NCI-H510A treated with DMSO at 0.1 percent for 48 hours (cell line): ENCODE results near the gene CORO1C.
A peak's percentile ranks its signal among the peaks of the same experiment; 100 is the strongest.
"Not testable (repeated sequence)": the region's sequence is repeated elsewhere in the genome, so short reads cannot be mapped to it uniquely, and the experiment has no call there.

ENCODE experiments used
- DNase-seq: peaks from one replicate; lab custom pipeline; 2025; lab: John Stamatoyannopoulos, UW

The CORO1C gene

GRCh38 chr12:108672054-108672453, 59.3 kb downstream of the CORO1C start:
- no peak for DNase-seq

GRCh38 chr12:108671110-108671509, 60.2 kb downstream of the CORO1C start:
- no peak for DNase-seq

- no peak for DNase-seq
Measured at GRCh38 chr12:108670066-108670631, 61.2 kb downstream of the CORO1C start.

GRCh38 chr12:108668542-108668941, 62.8 kb downstream of the CORO1C start:
- no peak for DNase-seq

GRCh38 chr12:108668063-108668462, 63.3 kb downstream of the CORO1C start:
- no peak for DNase-seq

GRCh38 chr12:108667349-108667748, 64.0 kb downstream of the CORO1C start:
- DNase-seq = no peak

GRCh38 chr12:108666401-108666881, 64.9 kb downstream of the CORO1C start:
- no peak for DNase-seq

- no peak for DNase-seq
Measured at GRCh38 chr12:108665608-108666202, 65.6 kb downstream of the CORO1C start.

GRCh38 chr12:108664338-108665258, 66.7 kb downstream of the CORO1C start:
- peak; percentile 71 for DNase-seq

- no peak for DNase-seq
Measured at GRCh38 chr12:108663324-108664015, 67.8 kb downstream of the CORO1C start.

GRCh38 chr12:108658115-108658514, 73.2 kb downstream of the CORO1C start:
- DNase-seq = not testable (repeated sequence)

- no peak for DNase-seq
Measured at GRCh38 chr12:108657130-108657745, 74.1 kb downstream of the CORO1C start.

- DNase-seq = not testable (repeated sequence)
Measured at GRCh38 chr12:108656247-108656646, 75.1 kb downstream of the CORO1C start.

GRCh38 chr12:108655812-108656175, 75.5 kb downstream of the CORO1C start:
- DNase-seq = not testable (repeated sequence)

GRCh38 chr12:108654622-108655021, 76.7 kb downstream of the CORO1C start:
- DNase-seq = not testable (repeated sequence)

- no peak for DNase-seq
Measured at GRCh38 chr12:108653922-108654321, 77.4 kb downstream of the CORO1C start.

GRCh38 chr12:108653082-108653516, 78.2 kb downstream of the CORO1C start:
- DNase-seq = peak; percentile 84

- DNase-seq = no peak
Measured at GRCh38 chr12:108650083-108650482, 81.2 kb downstream of the CORO1C start.

GRCh38 chr12:108649669-108650068, 81.6 kb downstream of the CORO1C start:
- no peak for DNase-seq

- DNase-seq = no peak
Measured at GRCh38 chr12:108649126-108649525, 82.2 kb downstream of the CORO1C start.

- DNase-seq = no peak
Measured at GRCh38 chr12:108648371-108648770, 82.9 kb downstream of the CORO1C start.
